ENCODE data around the gene FRMPD4. TPM values are rescaled to one million over a fixed set of nuclear protein-coding genes. Genes with fewer than 3 reads are reported as not detected.

Gene FRMPD4
- total RNA-seq, 4 donors from 2014 or later: not detected

DNA sequence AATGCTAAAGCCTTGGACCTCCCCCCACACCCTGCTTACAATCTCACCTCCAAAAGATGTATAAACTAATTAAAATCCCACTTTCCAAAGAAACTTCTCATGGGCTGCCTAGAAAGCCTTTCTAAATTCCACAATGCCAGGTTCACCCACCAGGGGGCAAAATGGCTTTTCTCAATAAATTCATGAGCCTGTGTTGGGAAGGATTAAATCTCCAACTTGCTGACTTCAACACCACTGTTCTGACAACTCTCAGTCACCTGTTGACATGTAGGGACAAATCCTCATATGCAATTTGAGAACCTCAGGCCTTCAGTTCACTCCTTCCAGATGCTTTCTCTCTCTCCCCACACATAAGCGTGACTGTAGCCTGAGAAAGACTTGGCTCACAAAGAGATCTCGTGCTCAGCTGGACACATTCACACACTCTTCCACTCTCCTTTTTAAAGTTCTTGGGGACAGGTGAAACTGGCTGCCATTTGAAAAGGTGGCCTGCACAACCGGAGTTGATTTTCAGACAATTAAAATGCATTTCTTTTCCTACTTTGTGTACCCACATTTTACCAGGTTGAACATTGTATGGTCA is 564.3 kb downstream of the FRMPD4 start:
- TF ChIP-seq, protein P1, sequence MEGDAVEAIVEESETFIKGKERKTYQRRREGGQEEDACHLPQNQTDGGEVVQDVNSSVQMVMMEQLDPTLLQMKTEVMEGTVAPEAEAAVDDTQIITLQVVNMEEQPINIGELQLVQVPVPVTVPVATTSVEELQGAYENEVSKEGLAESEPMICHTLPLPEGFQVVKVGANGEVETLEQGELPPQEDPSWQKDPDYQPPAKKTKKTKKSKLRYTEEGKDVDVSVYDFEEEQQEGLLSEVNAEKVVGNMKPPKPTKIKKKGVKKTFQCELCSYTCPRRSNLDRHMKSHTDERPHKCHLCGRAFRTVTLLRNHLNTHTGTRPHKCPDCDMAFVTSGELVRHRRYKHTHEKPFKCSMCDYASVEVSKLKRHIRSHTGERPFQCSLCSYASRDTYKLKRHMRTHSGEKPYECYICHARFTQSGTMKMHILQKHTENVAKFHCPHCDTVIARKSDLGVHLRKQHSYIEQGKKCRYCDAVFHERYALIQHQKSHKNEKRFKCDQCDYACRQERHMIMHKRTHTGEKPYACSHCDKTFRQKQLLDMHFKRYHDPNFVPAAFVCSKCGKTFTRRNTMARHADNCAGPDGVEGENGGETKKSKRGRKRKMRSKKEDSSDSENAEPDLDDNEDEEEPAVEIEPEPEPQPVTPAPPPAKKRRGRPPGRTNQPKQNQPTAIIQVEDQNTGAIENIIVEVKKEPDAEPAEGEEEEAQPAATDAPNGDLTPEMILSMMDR (IDR thresholded peaks at IDR 0.05): no peak
- no peak for TF ChIP-seq POLR2A (IDR thresholded peaks at IDR 0.05)
- intact Hi-C loops (cut with DNase I): no loop called here
- no peak for DNase-seq
- H3K27ac ChIP-seq: no peak overlapping the region
- H3K9me3 ChIP-seq: no peaks in the 10 kb centered on the region
- no peaks in the 10 kb centered on the region for H3K4me1 ChIP-seq
- H3K27me3 ChIP-seq: no peaks in the 10 kb centered on the region
- H3K4me3 ChIP-seq (replicated peaks in 1 of 3): no peak overlapping the region
- 79 to 96% methylated on average over 3 of the region's 3 CpGs for WGBS, 2 donors
- no peaks in the 10 kb centered on the region for H3K36me3 ChIP-seq

DNA sequence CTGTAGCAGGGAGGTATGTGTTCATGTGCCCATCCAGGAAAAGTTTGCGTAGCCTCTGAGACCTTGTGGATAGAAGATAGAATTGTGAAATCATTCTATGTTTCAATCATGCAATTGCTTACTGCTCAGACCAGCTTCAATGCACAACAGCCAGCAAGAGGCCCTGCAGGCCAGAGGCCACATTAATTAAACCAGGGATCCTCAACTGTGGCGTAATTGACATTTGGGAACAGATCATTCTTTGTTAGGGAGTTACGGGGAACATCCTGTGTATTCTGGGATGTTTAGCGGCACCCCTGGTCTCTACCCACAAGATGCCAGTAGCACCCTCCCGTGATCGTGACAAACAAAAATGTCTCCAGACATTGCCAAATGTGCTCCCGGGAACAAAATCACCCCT is 566.4 kb downstream of the FRMPD4 start:
- TF ChIP-seq, protein P1 (IDR thresholded peaks at IDR 0.05): no peak
- no peak for TF ChIP-seq POLR2A (IDR thresholded peaks at IDR 0.05)
- Histone ChIP-seq H3K36me3 (no peaks in the 10 kb centered on the region), H3K27me3 (no peaks in the 10 kb centered on the region), H3K27ac (no peak overlapping the region), H3K4me1 (no peaks in the 10 kb centered on the region), H3K4me3 (replicated peaks in 1 of 3) (no peak overlapping the region), H3K9me3 (no peaks in the 10 kb centered on the region)
- intact Hi-C loops (cut with DNase I): no loop called here
- WGBS, 2 donors: 88 to 98% methylated on average over 3 to 6 of the region's 7 CpGs
- DNase-seq: no peak

DNA sequence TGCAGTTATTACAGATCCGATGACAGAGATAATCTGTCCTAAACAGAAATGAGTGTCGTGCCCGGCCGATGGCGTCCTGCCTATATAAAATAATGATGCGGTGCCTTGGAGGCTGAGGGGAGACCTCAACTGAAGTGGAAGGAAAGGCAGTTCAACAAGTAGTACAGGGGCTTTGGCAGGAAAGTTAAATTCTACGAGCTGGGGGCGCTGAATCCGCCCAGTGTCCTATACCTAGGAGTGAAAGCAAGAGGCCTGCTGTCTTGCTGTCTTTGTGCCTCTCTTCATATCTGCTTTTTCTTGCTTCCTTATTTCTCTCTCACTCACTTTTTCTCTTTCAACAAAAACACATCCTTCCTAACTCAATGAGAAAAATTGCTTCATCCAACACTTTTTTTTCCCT is 570.8 kb downstream of the FRMPD4 start:
- TF ChIP-seq, protein P1 (IDR thresholded peaks at IDR 0.05): no peak
- no peak for TF ChIP-seq POLR2A (IDR thresholded peaks at IDR 0.05)
- H3K4me3 ChIP-seq (replicated peaks in 1 of 3): no peak overlapping the region
- no peak overlapping the region for H3K27ac ChIP-seq
- H3K4me1 ChIP-seq: no peaks in the 10 kb centered on the region
- 86 to 90% methylated on average over 9 of the region's 9 CpGs for WGBS, 2 donors
- H3K9me3 ChIP-seq: no peaks in the 10 kb centered on the region
- intact Hi-C loops (cut with DNase I): no loop called here
- no peak for DNase-seq
- no peaks in the 10 kb centered on the region for H3K27me3 ChIP-seq
- H3K36me3 ChIP-seq: no peaks in the 10 kb centered on the region

DNA sequence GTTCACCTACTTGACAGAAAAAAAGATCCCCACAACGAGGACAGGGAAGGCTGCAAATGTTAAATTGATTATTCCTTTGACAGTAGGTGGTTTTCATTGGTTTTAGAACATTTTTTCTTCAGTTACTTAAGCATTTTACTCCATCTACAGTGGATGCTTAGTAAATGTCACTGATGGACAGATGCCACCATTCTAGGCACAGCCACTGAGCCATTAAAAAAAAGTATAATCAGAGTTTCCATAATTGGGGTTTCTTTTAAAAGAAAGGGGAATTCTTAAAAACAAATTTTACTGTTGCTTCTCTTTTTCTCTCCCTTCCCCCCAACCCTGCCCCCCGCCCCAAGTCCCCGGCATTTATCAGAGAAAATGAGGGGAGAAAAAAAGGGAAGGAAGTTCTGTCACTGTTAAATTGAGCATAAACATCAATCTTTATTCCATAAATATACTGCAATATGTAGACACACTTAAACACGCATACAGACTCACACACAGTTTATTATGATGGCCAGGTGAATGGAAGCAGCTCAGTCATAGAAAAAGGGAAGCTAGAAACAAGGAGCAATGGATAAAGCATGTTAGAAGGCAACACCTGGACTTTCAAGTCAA is 573.3 kb downstream of the FRMPD4 start:
- H3K36me3 ChIP-seq: no peaks in the 10 kb centered on the region
- intact Hi-C loops (cut with DNase I): no loop called here

DNA sequence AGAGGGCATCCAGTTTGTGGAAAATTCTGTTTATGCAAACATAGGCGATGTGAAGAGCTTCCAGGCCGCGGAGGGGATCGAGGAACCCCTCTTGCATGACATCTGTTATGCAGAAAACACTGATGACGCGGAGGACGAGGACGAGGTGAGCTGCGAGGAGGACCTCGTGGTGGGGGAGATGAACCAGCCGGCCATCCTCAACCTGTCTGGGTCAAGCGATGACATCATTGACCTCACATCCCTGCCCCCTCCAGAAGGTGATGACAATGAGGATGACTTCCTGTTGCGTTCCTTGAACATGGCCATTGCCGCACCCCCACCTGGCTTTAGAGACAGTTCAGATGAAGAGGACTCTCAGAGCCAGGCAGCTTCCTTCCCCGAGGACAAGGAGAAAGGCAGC is 578.3 kb downstream of the FRMPD4 start:
- intact Hi-C loops (cut with DNase I): no loop called here
- H3K9me3 ChIP-seq: no peaks in the 10 kb centered on the region
- H3K4me1 ChIP-seq: no peaks in the 10 kb centered on the region
- no peaks in the 10 kb centered on the region for H3K36me3 ChIP-seq
- TF ChIP-seq POLR2A (IDR thresholded peaks at IDR 0.05): no peak
- TF ChIP-seq, protein P1 (IDR thresholded peaks at IDR 0.05): no peak
- H3K27ac ChIP-seq: no peak overlapping the region
- DNase-seq: no peak
- 87 to 89% methylated on average over 8 to 14 of the region's 15 CpGs for WGBS, 2 donors
- no peak overlapping the region for H3K4me3 ChIP-seq (replicated peaks in 1 of 3)
- H3K27me3 ChIP-seq: no peaks in the 10 kb centered on the region

More for the DNA sequence above, 573.3 kb downstream of the FRMPD4 start:
- Histone ChIP-seq H3K27ac (no peak overlapping the region), H3K27me3 (no peaks in the 10 kb centered on the region), H3K4me3 (replicated peaks in 1 of 3) (no peak overlapping the region), H3K4me1 (no peaks in the 10 kb centered on the region), H3K9me3 (no peaks in the 10 kb centered on the region)
- DNase-seq: no peak
- TF ChIP-seq, protein P1 (IDR thresholded peaks at IDR 0.05): no peak
- TF ChIP-seq POLR2A (IDR thresholded peaks at IDR 0.05): no peak
- 77 to 83% methylated on average over 4 of the region's 4 CpGs for WGBS, 2 donors
